ENCODE data around the gene IDUA.

The IDUA gene

GRCh38 chr4:985123-985830 is 1.6 kb upstream of the IDUA start:
- in situ Hi-C loops (cut with MboI; ENCODE audit: low sequenced_read_pairs), result no loop called here

DNA sequence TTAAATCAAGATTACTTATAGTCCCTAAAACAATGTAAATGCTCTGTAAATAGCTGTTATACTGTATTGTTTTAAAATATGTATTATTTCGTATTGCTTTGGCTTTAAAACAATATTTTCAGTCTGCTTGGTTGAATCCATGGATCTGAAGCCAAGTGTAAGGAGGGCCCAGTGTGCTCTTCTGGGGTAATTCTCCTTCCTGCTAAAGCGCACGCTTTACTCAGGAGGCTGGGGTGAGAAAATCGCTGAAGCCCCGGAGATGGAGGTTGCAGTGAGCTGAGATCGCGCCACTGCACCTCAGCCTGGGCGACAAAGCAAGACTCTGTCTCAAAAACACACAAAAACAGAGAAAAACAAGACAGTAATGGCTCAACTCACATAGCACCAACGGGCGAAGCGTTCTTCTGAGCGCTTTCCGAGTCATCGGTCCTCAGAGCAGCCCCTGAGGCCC is 391 bp upstream of the IDUA start:
- in situ Hi-C loops (cut with MboI; ENCODE audit: low sequenced_read_pairs), result no loop called here

- in situ Hi-C loops (cut with MboI; ENCODE audit: low sequenced_read_pairs), result no loop called here
Measured at GRCh38 chr4:987624-988513, 1.0 kb downstream of the IDUA start.

DNA sequence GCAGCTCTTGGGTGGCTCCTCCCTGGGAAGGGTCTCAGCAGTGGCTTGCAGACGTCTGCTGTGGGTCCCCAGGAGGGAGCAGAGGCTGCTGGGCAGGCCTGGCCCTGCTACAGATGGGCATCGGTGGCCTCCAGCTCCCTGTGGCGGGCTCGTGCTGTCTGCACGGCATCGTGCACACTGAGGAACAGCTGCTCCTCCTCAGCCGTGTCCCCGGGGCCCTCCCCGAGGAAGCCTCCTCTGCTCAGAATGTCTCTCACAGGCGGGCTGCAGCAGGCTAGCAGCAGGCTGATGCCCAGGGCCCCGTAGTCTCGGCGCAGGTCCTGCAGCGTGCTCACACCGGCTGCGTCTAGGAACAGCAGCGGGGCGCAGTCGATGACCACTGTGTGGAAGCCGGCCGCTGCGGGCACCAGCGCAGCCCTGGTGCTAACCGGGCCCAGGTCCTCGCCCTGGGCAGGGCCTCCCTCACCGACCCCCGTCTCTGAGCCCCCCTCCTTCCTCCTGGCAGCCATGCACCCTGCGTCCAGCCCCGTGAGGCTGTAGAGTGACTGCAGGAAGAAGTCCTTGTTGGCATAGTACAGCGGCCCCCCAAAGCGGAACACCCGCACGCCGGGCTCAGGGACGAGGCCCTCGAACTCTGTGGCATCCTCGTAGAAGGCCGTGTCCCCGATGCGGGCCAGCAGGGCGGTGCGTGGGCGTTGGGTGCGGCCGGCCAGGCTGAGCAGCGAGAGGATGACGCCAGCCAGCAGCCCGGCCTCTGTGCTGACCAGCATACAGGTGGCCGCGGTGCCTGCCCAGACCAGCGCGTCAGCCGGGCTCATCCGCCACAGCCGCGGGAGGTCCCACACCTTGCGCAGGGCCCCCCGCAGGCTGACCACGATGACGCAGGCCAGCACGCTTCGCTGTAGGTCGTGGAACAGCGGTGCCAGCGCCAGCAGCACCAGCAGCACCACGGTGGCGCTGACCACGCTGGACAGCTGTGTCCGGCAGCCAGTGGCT is 2.2 kb downstream of the IDUA start:
- in situ Hi-C loops (cut with MboI; ENCODE audit: low sequenced_read_pairs), result no loop called here

GRCh38 chr4:989722-990471 is 3.1 kb downstream of the IDUA start:
- in situ Hi-C loops (cut with MboI; ENCODE audit: low sequenced_read_pairs), result no loop called here

- in situ Hi-C loops (cut with MboI; ENCODE audit: low sequenced_read_pairs), result no loop called here
Measured at GRCh38 chr4:990746-991367, 4.0 kb downstream of the IDUA start.

GRCh38 chr4:991451-992296 is 4.8 kb downstream of the IDUA start:
- in situ Hi-C loops (cut with MboI; ENCODE audit: low sequenced_read_pairs), result no loop called here

DNA sequence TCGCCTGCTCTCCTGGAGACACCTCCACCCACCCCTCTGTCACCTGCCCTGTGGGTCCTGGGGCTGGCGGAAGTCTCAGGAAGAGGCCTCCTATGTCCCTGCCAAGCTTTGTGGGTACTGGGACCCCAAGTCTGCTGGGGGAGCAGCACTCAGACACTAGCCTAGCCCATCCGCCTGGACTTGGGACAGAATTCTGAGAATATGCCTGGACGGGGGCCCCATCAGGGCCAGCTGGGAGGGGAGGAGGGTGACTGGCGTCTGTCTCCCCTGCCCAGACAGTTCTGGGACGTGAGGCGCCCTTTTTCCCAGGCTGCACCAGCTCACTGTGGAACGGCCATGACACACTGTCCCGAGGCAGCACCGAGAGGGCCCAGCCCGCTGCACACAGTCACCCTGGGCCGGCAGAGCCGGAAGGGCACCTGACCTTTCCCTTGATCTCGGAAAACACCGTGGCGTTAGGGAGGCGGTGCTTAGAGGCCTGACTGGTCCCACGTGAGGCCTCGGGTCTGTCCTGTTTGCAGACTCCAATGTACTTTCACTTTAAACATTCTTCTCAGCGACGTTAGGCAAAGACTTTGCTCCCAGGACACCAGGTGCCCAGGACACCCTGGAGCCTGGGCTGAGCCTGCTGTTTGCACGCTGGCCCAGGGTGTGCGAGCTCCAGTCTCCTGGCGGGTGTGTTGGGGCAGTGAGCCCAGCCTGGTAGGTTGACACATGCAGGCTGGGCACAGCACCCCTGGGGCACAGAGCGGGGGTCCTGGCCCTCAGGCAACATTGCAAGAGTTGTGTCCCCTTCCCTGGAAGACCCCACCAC is 5.7 kb downstream of the IDUA start:
- in situ Hi-C loops (cut with MboI; ENCODE audit: low sequenced_read_pairs), result no loop called here

DNA sequence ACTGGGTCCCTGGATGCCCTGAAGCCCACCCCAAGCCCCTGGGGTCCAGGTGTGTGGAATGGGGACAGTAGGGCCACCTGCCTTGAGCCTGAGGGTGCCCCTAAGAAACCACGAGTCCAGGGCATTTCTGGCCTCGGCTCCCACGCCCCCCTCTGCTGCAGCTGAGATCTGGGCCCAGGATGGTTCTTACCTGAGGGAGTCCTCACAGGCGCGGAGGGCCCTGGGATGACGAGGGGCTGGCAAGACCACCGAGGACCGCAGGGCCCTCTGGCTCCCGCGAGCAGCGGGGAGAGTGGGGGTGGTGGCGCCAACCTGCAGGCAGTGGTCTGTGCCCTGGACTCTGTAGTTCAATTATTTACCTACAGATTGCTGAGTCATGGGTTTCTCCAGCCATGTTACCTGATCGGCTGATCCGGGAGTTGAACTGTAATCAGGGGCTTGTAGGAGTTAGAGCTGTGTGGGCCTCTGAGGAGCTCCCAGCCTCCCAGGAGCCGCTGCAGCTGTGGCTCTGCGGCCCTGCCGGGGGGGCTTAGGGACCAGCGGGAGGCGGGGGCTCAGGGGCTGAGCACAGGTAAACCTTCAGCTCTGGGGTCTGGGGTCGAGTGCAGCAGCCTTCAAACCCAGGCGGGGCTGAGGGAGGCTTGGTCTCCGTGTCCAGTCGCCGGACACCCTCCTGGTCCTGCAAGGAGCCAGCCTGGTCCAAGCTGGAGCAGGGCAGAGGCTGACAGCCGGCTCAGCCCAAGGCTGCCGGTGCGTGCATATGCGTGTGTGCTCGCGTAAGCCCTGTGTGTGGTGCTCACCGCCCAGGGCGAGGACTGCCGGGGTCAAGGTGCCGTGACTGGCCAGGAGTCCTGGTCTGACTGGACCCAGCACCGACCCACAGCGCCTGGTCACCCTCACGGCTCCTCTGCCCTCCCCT is 6.5 kb downstream of the IDUA start, which contains the start of gene SLC26A1:
SLC26A1 (minus strand) TSS at position 294 of the 919 bp plus-strand sequence. CDS start 1,701 bp downstream, outside the sequence.
- in situ Hi-C loops (cut with MboI; ENCODE audit: low sequenced_read_pairs), result no loop called here

DNA sequence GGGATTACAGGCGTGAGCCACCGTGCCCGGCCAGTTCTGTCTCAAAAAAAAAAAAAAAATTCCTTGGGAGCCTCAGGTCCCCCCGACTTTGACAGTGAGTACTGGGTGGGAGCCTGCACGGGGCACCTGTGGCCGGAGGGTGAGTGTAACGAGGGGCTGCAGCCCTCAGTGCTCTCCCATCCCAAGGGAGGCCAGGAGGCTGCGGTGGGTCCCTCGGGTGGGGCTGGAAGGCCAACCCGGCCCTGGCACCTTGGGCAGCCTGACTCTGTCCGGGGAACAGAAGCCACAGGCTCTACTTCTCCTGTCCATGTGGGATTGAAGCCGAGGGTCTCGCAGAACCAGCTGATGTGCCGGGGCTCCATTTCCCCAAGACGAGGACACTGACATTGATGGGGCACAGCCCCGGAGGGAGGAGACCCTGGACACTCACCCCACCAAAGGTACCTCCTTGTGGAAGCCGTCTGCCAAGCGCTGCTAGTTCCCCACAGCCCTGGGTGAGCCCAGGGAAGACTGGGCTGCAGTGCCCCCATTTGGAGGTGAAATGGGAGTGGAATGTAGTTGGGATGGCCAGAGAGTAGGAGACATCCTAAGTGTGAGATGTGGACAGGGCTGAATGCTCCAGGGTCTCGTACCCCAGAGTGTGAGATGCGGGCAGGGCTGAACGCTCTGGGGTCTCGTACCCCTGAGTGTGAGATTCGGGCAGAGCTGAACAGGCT is 8.6 kb downstream of the IDUA start:
- in situ Hi-C loops (cut with MboI; ENCODE audit: low sequenced_read_pairs), result no loop called here

GRCh38 chr4:996030-996996 is 9.5 kb downstream of the IDUA start:
- in situ Hi-C loops (cut with MboI; ENCODE audit: low sequenced_read_pairs), result no loop called here

- in situ Hi-C loops (cut with MboI; ENCODE audit: low sequenced_read_pairs), result no loop called here
Measured at GRCh38 chr4:996997-997374, 10.1 kb downstream of the IDUA start.

- in situ Hi-C loops (cut with MboI; ENCODE audit: low sequenced_read_pairs), result no loop called here
Measured at GRCh38 chr4:997375-998071, 10.7 kb downstream of the IDUA start.

GRCh38 chr4:998096-998691 is 11.3 kb downstream of the IDUA start:
- in situ Hi-C loops (cut with MboI; ENCODE audit: low sequenced_read_pairs), result no loop called here
